A549 (cell line): ENCODE data around the gene USP2. TPM values are rescaled to one million over a fixed set of nuclear protein-coding genes. Genes with fewer than 3 reads are reported as not detected.

Source experiments
- ATAC-seq, 2 experiments: fragments of 200-7000 bp in 1 of 2; fragments of >200 bp in 1 of 2; cut with Nextera tagmentation in 1 of 2; cut with Tn5 transposase in 1 of 2; 3 replicates each; pipeline versions ENCODE4 v1.8.0 to v1.9.1; 2018 to 2020; ENCODE audit warnings: mild to moderate bottlenecking in 1 of 2, moderate library complexity in 1 of 2
- CTCF ChIA-PET: fragments of 300-600 bp; sonication (Branson Sonifier 250); formaldehyde crosslinking; extraction: SDS; loops from one replicate; lab custom pipeline; 2021; ENCODE audit warnings: antibody characterized with exemption, inconsistent platforms; lab: Yijun Ruan, JAX
- POLR2A ChIA-PET: fragments of 350-600 bp; formaldehyde crosslinking; extraction: SDS; loops from one replicate; lab custom pipeline; 2021; ENCODE audit warnings: antibody characterized with exemption, inconsistent platforms; lab: Yijun Ruan, JAX
- DNase-seq, 2 experiments: peaks; one replicate each; pipeline versions ENCODE4 v3.0.0 to v3.0.0-alpha.2; 2011 to 2016; ENCODE audit warnings: low read depth in 1 of 2, low spot score in 1 of 2
- FAIRE-seq: peaks from 2 replicates; lab custom pipeline; 2011; peaks lifted over from hg19 to GRCh38; lab: Jason Lieb, UNC
- H3K27ac ChIP-seq, 2 experiments: fragments of >200 bp; sonication (Bioruptor Twin); formaldehyde crosslinking; 3 replicates each; pipeline ENCODE4 v1.5.1; 2016 to 2017
- H3K4me1 ChIP-seq: fragments of >200 bp; sonication (Bioruptor Twin); formaldehyde crosslinking; 3 replicates; pipeline ENCODE4 v1.6.1; 2016
- H3K4me2 ChIP-seq: fragments of >200 bp; sonication (Bioruptor Twin); formaldehyde crosslinking; 3 replicates; pipeline ENCODE4 v1.6.1; 2016
- H3K4me3 ChIP-seq: fragments of >200 bp; sonication (Bioruptor Twin); formaldehyde crosslinking; 3 replicates; pipeline ENCODE4 v1.5.1; 2016
- H3K9me3 ChIP-seq: fragments of >200 bp; sonication (Bioruptor Twin); formaldehyde crosslinking; 3 replicates; pipeline ENCODE4 v1.6.1; 2016
- BHLHE40 ChIP-seq: IDR thresholded peaks from 2 replicates; pipeline ENCODE4 v1.6.1; 2012; ENCODE audit warnings: low read depth, low read length, inconsistent platforms
- CEBPB ChIP-seq, 2 experiments: fragments of >200 bp in 1 of 2; sonication (Bioruptor Twin) in 1 of 2; formaldehyde crosslinking in 1 of 2; IDR thresholded peaks; 2 replicates each; pipeline ENCODE4 v1.6.1; 2012 to 2016
- ELK1 ChIP-seq: fragments of 150-350 bp; IDR thresholded peaks from 2 replicates; pipeline ENCODE4 v1.6.1; 2014; ENCODE audit warnings: low read depth, mild to moderate bottlenecking, low read length
- EP300 ChIP-seq, 2 experiments: fragments of >200 bp; sonication (Bioruptor Twin); formaldehyde crosslinking; IDR thresholded peaks; 2 replicates in 1 of 2; 3 replicates in 1 of 2; pipeline ENCODE4 v1.6.1; 2016 to 2017
- FOSL2 ChIP-seq, 2 experiments: fragments of 450-650 bp in 1 of 2; fragments of >200 bp in 1 of 2; sonication (Bioruptor Twin) in 1 of 2; formaldehyde crosslinking; IDR thresholded peaks; 2 replicates each; pipeline versions ENCODE4 v1.5.0 to v1.6.1; 2016 to 2020; ENCODE audit warnings: mild to moderate bottlenecking in 1 of 2, moderate library complexity in 1 of 2
- FOXS1 ChIP-seq: fragments of 250-450 bp; sonication (Bioruptor Pico); IDR thresholded peaks from 2 replicates; pipeline ENCODE4 v1.5.0; 2020; ENCODE audit warnings: mild to moderate bottlenecking, moderate library complexity
- HDAC2 ChIP-seq: fragments of 200-600 bp; sonication (generic); IDR thresholded peaks from 2 replicates; pipeline ENCODE4 v1.6.1; 2016
- HOXB13 ChIP-seq: fragments of 250-450 bp; sonication (Bioruptor Pico); IDR thresholded peaks from 2 replicates; pipeline ENCODE4 v1.5.0; 2020; ENCODE audit warnings: low read depth, mild to moderate bottlenecking, moderate library complexity
- JUN ChIP-seq, 2 experiments: fragments of >200 bp; sonication (Bioruptor Twin); formaldehyde crosslinking; IDR thresholded peaks; 2 replicates in 1 of 2; 3 replicates in 1 of 2; pipeline ENCODE4 v1.6.1; 2016 to 2017
- JUNB ChIP-seq: fragments of >200 bp; sonication (Bioruptor Twin); formaldehyde crosslinking; IDR thresholded peaks from 2 replicates; pipeline ENCODE4 v1.6.1; 2016
- KDM5A ChIP-seq: fragments of 200-600 bp; sonication (generic); IDR thresholded peaks from 2 replicates; pipeline ENCODE4 v1.6.1; 2016; ENCODE audit warnings: antibody characterized with exemption, mild to moderate bottlenecking
- MAFK ChIP-seq: fragments of 450-650 bp; IDR thresholded peaks from 2 replicates; pipeline ENCODE4 v1.6.1; 2014; ENCODE audit not compliant: partially characterized antibody
- MAZ ChIP-seq: fragments of 150-350 bp; IDR thresholded peaks from 2 replicates; pipeline ENCODE4 v1.6.1; 2014; ENCODE audit warnings: antibody characterized with exemption, low read depth, low read length, borderline replicate concordance
- MYC ChIP-seq: IDR thresholded peaks from 2 replicates; pipeline ENCODE4 v1.6.1; 2012; ENCODE audit warnings: mild to moderate bottlenecking, inconsistent platforms, low read length, improper control_type of control experiment, borderline replicate concordance
- NFE2L2 ChIP-seq: fragments of 150-350 bp; conservative IDR thresholded peaks from 2 replicates; pipeline ENCODE4 v1.6.1; 2014; ENCODE audit warnings: low read length
- PHF8 ChIP-seq: fragments of 200-600 bp; sonication (generic); IDR thresholded peaks from 2 replicates; pipeline ENCODE4 v1.6.1; 2016; ENCODE audit warnings: low read depth, mild to moderate bottlenecking, antibody characterized with exemption, moderate library complexity, borderline replicate concordance
- POLR2AphosphoS2 ChIP-seq: conservative IDR thresholded peaks from 2 replicates; pipeline ENCODE4 v1.6.1; 2012; ENCODE audit warnings: low read length, improper control_type of control experiment, inconsistent platforms
- RARB ChIP-seq: fragments of 250-450 bp; sonication (Bioruptor Pico); IDR thresholded peaks from 2 replicates; pipeline ENCODE4 v1.8.0; 2021; ENCODE audit warnings: mild to moderate bottlenecking, moderate library complexity
- RCOR1 ChIP-seq: fragments of 150-350 bp; IDR thresholded peaks from 2 replicates; pipeline ENCODE4 v1.6.1; 2014; ENCODE audit warnings: antibody characterized with exemption, low read length, low read depth
- TP53 ChIP-seq: fragments of 250-450 bp; sonication (Bioruptor Pico); IDR thresholded peaks from 2 replicates; pipeline ENCODE4 v1.5.0; 2021; ENCODE audit warnings: mild to moderate bottlenecking, moderate library complexity
- USF2 ChIP-seq: fragments of 450-650 bp; IDR thresholded peaks from 2 replicates; pipeline ENCODE4 v1.6.1; 2014; ENCODE audit warnings: antibody characterized with exemption
- ZC3H11A ChIP-seq: fragments of 450-650 bp; IDR thresholded peaks from 2 replicates; pipeline ENCODE4 v1.6.1; 2014; ENCODE audit warnings: antibody characterized with exemption, mild to moderate bottlenecking
- ZNF302 ChIP-seq: fragments of 250-450 bp; sonication (Bioruptor Pico); IDR thresholded peaks from 2 replicates; pipeline ENCODE4 v1.9.0; 2021; ENCODE audit warnings: inconsistent platforms, mild to moderate bottlenecking, moderate library complexity
- WGBS: methylation state at CpG from one replicate; pipeline ENCODE4 v1.1.6; 2017; ENCODE audit errors: missing lambda C conversion rate; 5-methylcytosine and 5-hydroxymethylcytosine counted together
- polyA plus RNA-seq, 4 experiments: library from polyadenylated mRNA; depleted of rRNA in 3 of 4; stranded (reverse); fragments of >200 nt; fragmentation: RNase III in 1 of 4; extraction: RNeasy Plus Mini Kit Qiagen cat#74134 plus additional on column Dnase treatment in 1 of 4; gene quantifications; 2 replicates in 3 of 4; 3 replicates in 1 of 4; pipeline ENCODE4 v1.2.3, GENCODE V29; 2011 to 2017
- TF ChIP-seq, protein P1 (sequence below): fragments of 200-600 bp; sonication (generic); IDR thresholded peaks from 2 replicates; pipeline ENCODE4 v1.6.1; 2016; ENCODE audit warnings: antibody characterized with exemption, mild to moderate bottlenecking, moderate library complexity
- TF ChIP-seq, protein P2 (sequence below): IDR thresholded peaks from 2 replicates; pipeline ENCODE4 v1.6.1; 2012

USP2 gene
- polyA plus RNA-seq, 2 of the 4 experiments (the other 2 are of a cell fraction): 0.30 to 0.48 TPM

DNA sequence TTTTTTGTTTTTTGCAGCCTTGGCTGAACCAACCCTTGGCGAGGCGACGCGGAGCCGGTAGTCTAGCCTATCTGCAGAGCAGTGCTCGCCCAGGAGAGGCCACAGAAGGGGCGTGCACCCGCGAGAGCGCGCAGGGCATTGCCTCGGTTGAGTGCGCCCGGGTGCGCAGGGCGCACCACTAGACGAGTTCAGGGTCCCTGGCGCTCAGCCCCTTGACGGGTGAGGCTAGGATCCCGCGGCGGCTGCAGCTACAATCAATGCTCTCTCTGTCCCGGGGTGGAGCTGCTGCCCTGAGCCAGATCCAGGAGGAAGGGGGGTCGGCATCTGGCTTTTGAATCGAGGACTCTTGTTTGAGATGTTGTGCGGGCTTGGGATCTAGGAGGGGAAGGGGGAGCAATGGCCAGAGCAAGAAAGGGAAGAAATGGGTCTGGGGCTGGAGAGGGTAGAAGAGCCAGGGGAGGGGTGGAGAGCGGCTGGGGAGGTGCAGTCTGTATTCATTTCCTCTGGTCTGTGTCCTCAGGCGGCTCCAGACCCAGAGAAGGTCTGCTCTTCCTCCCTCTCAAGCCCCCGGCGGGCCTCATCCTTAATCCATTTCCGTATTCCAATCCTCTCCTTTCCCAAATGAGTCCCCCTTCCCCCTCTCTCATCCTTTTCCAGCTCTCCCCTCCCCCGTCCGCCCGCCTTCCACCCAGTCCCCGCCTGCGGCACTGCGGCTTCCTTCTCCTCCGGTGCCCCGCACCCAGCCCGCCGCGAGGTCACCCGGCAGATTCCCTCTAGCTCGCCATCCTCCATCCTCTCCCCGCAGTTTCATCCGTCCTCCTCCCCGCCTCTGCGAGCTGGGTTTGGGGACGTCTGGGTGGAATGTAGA lies 40.7 kb upstream of the USP2 start (continued):
- TF ChIP-seq FOSL2 (IDR thresholded peaks at IDR 0.05): no peak
- no peak for TF ChIP-seq FOSL2 (CRISPR knock-in tag; IDR thresholded peaks at IDR 0.05)
- TF ChIP-seq RARB (CRISPR knock-in tag): no peak
- TF ChIP-seq NFE2L2: no peak

GRCh38 chr11:119421351-119421750 lies 39.9 kb upstream of the USP2 start:
- TF ChIP-seq BHLHE40 (no peak), MAFK (no peak), KDM5A (no peak), POLR2AphosphoS2 (no peak), MYC (no peak), ELK1 (no peak), TP53 (no peak), RCOR1 (no peak), CEBPB (IDR thresholded peaks at IDR 0.05) (no peak)
- TF ChIP-seq, protein P1, sequence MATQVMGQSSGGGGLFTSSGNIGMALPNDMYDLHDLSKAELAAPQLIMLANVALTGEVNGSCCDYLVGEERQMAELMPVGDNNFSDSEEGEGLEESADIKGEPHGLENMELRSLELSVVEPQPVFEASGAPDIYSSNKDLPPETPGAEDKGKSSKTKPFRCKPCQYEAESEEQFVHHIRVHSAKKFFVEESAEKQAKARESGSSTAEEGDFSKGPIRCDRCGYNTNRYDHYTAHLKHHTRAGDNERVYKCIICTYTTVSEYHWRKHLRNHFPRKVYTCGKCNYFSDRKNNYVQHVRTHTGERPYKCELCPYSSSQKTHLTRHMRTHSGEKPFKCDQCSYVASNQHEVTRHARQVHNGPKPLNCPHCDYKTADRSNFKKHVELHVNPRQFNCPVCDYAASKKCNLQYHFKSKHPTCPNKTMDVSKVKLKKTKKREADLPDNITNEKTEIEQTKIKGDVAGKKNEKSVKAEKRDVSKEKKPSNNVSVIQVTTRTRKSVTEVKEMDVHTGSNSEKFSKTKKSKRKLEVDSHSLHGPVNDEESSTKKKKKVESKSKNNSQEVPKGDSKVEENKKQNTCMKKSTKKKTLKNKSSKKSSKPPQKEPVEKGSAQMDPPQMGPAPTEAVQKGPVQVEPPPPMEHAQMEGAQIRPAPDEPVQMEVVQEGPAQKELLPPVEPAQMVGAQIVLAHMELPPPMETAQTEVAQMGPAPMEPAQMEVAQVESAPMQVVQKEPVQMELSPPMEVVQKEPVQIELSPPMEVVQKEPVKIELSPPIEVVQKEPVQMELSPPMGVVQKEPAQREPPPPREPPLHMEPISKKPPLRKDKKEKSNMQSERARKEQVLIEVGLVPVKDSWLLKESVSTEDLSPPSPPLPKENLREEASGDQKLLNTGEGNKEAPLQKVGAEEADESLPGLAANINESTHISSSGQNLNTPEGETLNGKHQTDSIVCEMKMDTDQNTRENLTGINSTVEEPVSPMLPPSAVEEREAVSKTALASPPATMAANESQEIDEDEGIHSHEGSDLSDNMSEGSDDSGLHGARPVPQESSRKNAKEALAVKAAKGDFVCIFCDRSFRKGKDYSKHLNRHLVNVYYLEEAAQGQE: no peak
- TF ChIP-seq, protein P2, sequence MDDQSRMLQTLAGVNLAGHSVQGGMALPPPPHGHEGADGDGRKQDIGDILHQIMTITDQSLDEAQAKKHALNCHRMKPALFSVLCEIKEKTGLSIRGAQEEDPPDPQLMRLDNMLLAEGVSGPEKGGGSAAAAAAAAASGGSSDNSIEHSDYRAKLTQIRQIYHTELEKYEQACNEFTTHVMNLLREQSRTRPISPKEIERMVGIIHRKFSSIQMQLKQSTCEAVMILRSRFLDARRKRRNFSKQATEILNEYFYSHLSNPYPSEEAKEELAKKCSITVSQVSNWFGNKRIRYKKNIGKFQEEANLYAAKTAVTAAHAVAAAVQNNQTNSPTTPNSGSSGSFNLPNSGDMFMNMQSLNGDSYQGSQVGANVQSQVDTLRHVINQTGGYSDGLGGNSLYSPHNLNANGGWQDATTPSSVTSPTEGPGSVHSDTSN: no peak
- no peak for ATAC-seq
- Histone ChIP-seq H3K9me3 (no peaks in the 10 kb centered on the region), H3K4me1 (peaks cover 6% of the 10 kb centered on the region; the same call in 1 of the 3 replicates), H3K4me2 (peak overlapping the region; percentile 98; the same call in 2 of the 3 replicates), H3K27ac (no peak overlapping the region), H3K4me3 (no peak overlapping the region)
- ChIA-PET POLR2A (no interaction called here), CTCF (interaction anchor here (1.2 to 3.1 kb wide), 2 partner anchors 53 to 65 kb away, joined by 3 to 9 read pairs; no protein-coding TSS in a partner anchor)
- no peak for DNase-seq
- FAIRE-seq: no peak
- 72% methylated on average over 8 of the region's 8 CpGs for WGBS

- H3K27ac ChIP-seq: no peak overlapping the region
- no peaks in the 10 kb centered on the region for H3K9me3 ChIP-seq
- DNase-seq: no peak
- H3K4me2 ChIP-seq: no peak overlapping the region
- ChIA-PET CTCF (interaction anchor here (3.1 kb wide), 1 partner anchor 54 kb away, joined by 9 read pairs; no protein-coding TSS in a partner anchor), POLR2A (no interaction called here)
- no peak overlapping the region for H3K4me3 ChIP-seq
- WGBS: 82% methylated on average over 6 of the region's 8 CpGs
- no peak for FAIRE-seq
- no peak for ATAC-seq
- H3K4me1 ChIP-seq: peaks cover 6% of the 10 kb centered on the region; the same call in 1 of the 3 replicates
- TF ChIP-seq USF2: no peak
- no peak for TF ChIP-seq PHF8
- TF ChIP-seq, protein P2: no peak
- TF ChIP-seq JUN (IDR thresholded peaks at IDR 0.05): no peak
- TF ChIP-seq EP300 (IDR thresholded peaks at IDR 0.05): no peak
- TF ChIP-seq ZNF302 (CRISPR knock-in tag): no peak
- TF ChIP-seq ZC3H11A: no peak
- no peak for TF ChIP-seq MAZ
- TF ChIP-seq HDAC2: no peak
- no peak for TF ChIP-seq JUNB
- TF ChIP-seq FOXS1: no peak
- TF ChIP-seq HOXB13 (CRISPR knock-in tag): no peak
- TF ChIP-seq ELK1: no peak
These were observed 39.1 kb upstream of the USP2 start for GRCh38 chr11:119420631-119421030.
